Heart right ventricle (tissue), 16 donors: ENCODE results near the gene NEK6. TPM values are rescaled to one million over a fixed set of nuclear protein-coding genes. Genes with fewer than 3 reads are reported as not detected.

Experiments
- ATAC-seq, 8 donors: fragments of 200-7000 bp; cut with Tn5 transposase; one replicate each; pipeline ENCODE4 v1.9.1; 2020; ENCODE audit warnings: mild to moderate bottlenecking in 8 of 8, moderate library complexity in 8 of 8, moderate number of reproducible peaks in 1 of 8
- DNase-seq, 2 donors: peaks; one replicate each; pipeline ENCODE4 v3.0.0-alpha.2; 2020
- H3K27ac ChIP-seq, 10 donors: fragments of 200-600 bp; sonication (generic) in 2 of 10; one replicate each; pipeline versions ENCODE4 v1.5.0 to v1.8.0; 2020 to 2022; ENCODE audit warnings: mild to moderate bottlenecking in 3 of 10
- H3K27me3 ChIP-seq, 7 donors: fragments of 200-600 bp; one replicate each; pipeline ENCODE4 v1.8.0; 2021 to 2022; ENCODE audit warnings: mild to moderate bottlenecking in 2 of 7
- H3K36me3 ChIP-seq, 9 donors: fragments of 200-600 bp; sonication (generic) in 1 of 9; one replicate each; pipeline versions ENCODE4 v1.5.0 to v1.8.0; 2020 to 2022; ENCODE audit warnings: mild to moderate bottlenecking in 2 of 9
- H3K4me1 ChIP-seq, 9 donors: fragments of 200-600 bp; sonication (generic) in 1 of 9; one replicate each; pipeline versions ENCODE4 v1.5.0 to v1.8.0; 2020 to 2022; ENCODE audit warnings: mild to moderate bottlenecking in 4 of 9
- H3K4me3 ChIP-seq, 10 donors: fragments of 200-600 bp; sonication (generic) in 2 of 10; one replicate each; pipeline versions ENCODE4 v1.5.0 to v1.8.0; 2020 to 2022; ENCODE audit warnings: mild to moderate bottlenecking in 7 of 10, moderate library complexity in 2 of 10
- H3K9me3 ChIP-seq, 11 donors: fragments of 200-600 bp in 10 of 11; sonication (generic) in 2 of 11; one replicate each; pipeline versions ENCODE4 v1.5.0 to v1.8.0; 2013 to 2022; ENCODE audit warnings: mild to moderate bottlenecking in 2 of 11, control low read depth in 1 of 11, moderate library complexity in 1 of 11
- WGBS, 2 donors: extraction: QIAGEN DNeasy Blood & Tissue Kit; methylation state at CpG; one replicate each; pipeline ENCODE4 v1.1.7; 2013; ENCODE audit warnings: inconsistent platforms in 1 of 2; 5-methylcytosine and 5-hydroxymethylcytosine counted together
- intact Hi-C, 10 donors: fragments of 100-400 bp; cut with DNase I; formaldehyde crosslinking; loops; one replicate each; pipeline versions ENCODE4 v1.11.1 to v1.14.2; 2022
- polyA plus RNA-seq, 2 donors: library from polyadenylated mRNA; stranded (reverse); fragments of 200-250 nt; gene quantifications; one replicate each; pipeline ENCODE4 v1.2.3, GENCODE V29; 2013
- total RNA-seq, 10 donors: library from RNA; stranded (reverse); fragmentation: NEBNext Ultra II Directional in 3 of 10; extraction: Animal tissue kit (Norgen Biotek cat#: 25700) in 3 of 10; gene quantifications; one replicate each; pipeline versions ENCODE4 v1.2.1 to v1.2.4, GENCODE V29; 2021 to 2023
- TF ChIP-seq, protein P1 (sequence below), 9 donors: fragments of 200-600 bp; sonication (generic) in 2 of 9; IDR thresholded peaks; one replicate each; pipeline versions ENCODE4 v1.5.0 to v1.8.0; 2021 to 2022; ENCODE audit warnings: antibody characterized with exemption in 9 of 9, mild to moderate bottlenecking in 5 of 9, moderate library complexity in 1 of 9
- donor health status: Arrhythmogenic right ventricular cardiomyopathy.
- donor health status: ischemic (EF 13 %, LVEDD 7.1; RV severe dilation, severe dysfunction).
- donor health status: healthy with polysubstance abuse.
- donor health status: DM: no; HTN: yes; CAD: no.
- donor health status: DM: no; HTN: no; CAD: no.
- donor health status: ischemic (EF 25% LVEDD 6.9; RV normal size, moderate dysfunction).
- donor health status: ischemic (EF 25% LVEDD 5.7; RV mildly dilated, moderate dysfunction).
- donor health status: healthy.
- donor health status: DM: yes; HTN: yes; CAD: no.
- donor health status: Ischemic cardiomyopathy.
- donor health status: ischemic (EF 35%, LVEDD 5.7; RV mildly dilated, moderate dysfunction).
- donor health status: nonischemic (EF 11% LVEDD 7.7; RV severe dilation, severe dysfunction).
- donor health status: DM: yes; HTN: yes; CAD: no.
- donor health status: PGD.
- donor health status: ischemic (EF 29% LVEDD 5.4; RV normal size, mild dysfunction).
- donor health status: nonischemic (EF 23%, LVEDD 6.1; RV moderate dilation, normal function).

The NEK6 gene
- total and polyA plus RNA-seq, 12 donors = 1.9 to 22.4 (median 7.5) TPM

DNA sequence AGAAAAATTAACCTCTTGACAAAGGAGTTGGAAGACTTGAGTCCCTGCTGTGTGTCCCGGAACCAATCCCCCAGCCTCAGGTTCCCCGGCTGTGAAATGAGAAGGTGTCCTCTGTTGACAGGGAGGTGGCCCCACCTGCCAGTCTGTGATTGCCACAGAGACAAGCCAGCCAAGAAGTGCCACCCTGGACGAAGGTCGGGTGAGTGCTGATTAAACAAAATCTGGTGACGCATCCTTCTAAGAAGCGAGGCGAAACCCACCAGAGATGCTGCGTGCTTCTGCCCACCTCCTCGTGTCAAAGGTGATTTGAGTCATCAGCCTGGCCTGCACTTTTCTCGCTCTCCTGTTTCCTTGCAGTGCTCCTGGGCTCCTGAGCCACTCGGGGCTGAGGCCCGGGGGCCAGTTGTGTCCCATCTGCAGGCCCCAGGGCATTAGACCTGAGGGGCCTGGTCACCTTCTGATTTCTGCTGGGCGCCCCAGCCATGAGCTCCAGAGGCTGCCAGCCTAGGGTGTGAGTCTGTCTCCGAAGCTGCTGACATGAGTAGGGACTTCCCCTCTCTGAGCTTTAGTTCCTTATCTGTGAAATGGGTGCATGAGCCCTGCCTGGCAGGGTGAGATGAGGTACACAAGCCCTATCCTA lies 28.7 kb downstream of the NEK6 start:
- TF ChIP-seq, protein P1, sequence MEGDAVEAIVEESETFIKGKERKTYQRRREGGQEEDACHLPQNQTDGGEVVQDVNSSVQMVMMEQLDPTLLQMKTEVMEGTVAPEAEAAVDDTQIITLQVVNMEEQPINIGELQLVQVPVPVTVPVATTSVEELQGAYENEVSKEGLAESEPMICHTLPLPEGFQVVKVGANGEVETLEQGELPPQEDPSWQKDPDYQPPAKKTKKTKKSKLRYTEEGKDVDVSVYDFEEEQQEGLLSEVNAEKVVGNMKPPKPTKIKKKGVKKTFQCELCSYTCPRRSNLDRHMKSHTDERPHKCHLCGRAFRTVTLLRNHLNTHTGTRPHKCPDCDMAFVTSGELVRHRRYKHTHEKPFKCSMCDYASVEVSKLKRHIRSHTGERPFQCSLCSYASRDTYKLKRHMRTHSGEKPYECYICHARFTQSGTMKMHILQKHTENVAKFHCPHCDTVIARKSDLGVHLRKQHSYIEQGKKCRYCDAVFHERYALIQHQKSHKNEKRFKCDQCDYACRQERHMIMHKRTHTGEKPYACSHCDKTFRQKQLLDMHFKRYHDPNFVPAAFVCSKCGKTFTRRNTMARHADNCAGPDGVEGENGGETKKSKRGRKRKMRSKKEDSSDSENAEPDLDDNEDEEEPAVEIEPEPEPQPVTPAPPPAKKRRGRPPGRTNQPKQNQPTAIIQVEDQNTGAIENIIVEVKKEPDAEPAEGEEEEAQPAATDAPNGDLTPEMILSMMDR (IDR thresholded peaks at IDR 0.05) = no peak

GRCh38 chr9:124290053-124290591 lies 32.4 kb downstream of the NEK6 start:
- H3K27ac ChIP-seq = peak overlapping the region in 2 of 10 donors; percentile 21 to 26
- H3K9me3 ChIP-seq = no peaks in the 10 kb centered on the region
- H3K27me3 ChIP-seq = no peaks in the 10 kb centered on the region
- H3K36me3 ChIP-seq = peaks cover 0 to 44% (median 0%) of the 10 kb centered on the region in 9 donors
- no peak overlapping the region for H3K4me3 ChIP-seq
- ATAC-seq = no peak
- intact Hi-C loops = loop anchor here in 1 of 10 donors (10.0 kb wide), 1 partner anchor 155 kb away; no protein-coding TSS in a partner anchor
- no peak for DNase-seq
- H3K4me1 ChIP-seq = peaks cover 16 to 91% (median 68%) of the 10 kb centered on the region in 9 donors
- 82% methylated on average over 21 of the region's 21 CpGs for WGBS, 2 donors
- TF ChIP-seq, protein P1 (IDR thresholded peaks at IDR 0.05) = no peak

More for the DNA sequence above, 28.7 kb downstream of the NEK6 start:
- intact Hi-C loops = no loop called here
- DNase-seq (no peak), ATAC-seq (no peak)
- H3K27ac ChIP-seq = peak overlapping the region in 8 of 10 donors; percentile 9 to 80 (median 56)
- peaks cover 24 to 94% (median 64%) of the 10 kb centered on the region in 9 donors for H3K4me1 ChIP-seq
- H3K27me3 ChIP-seq = no peaks in the 10 kb centered on the region
- WGBS, 2 donors = 83 to 92% methylated on average over 14 of the region's 14 CpGs
- no peaks in the 10 kb centered on the region for H3K9me3 ChIP-seq
- peak overlapping the region in 1 of 10 donors; percentile 12 for H3K4me3 ChIP-seq
- peaks cover 0 to 32% (median 0%) of the 10 kb centered on the region in 9 donors for H3K36me3 ChIP-seq

- no peaks in the 10 kb centered on the region for H3K9me3 ChIP-seq
- intact Hi-C loops = loop anchor here in 1 of 10 donors (10.0 kb wide), 1 partner anchor 156 kb away; no protein-coding TSS in a partner anchor
- H3K4me3 ChIP-seq = peak overlapping the region in 2 of 10 donors; percentile 6 to 32
- DNase-seq (no peak), ATAC-seq (no peak)
- H3K36me3 ChIP-seq = peaks cover 0 to 51% (median 0%) of the 10 kb centered on the region in 9 donors
- TF ChIP-seq, protein P1 (IDR thresholded peaks at IDR 0.05) = no peak
- WGBS, 2 donors = 66 to 67% methylated on average over 22 of the region's 22 CpGs
- H3K4me1 ChIP-seq = peaks cover 24 to 91% (median 68%) of the 10 kb centered on the region in 9 donors
- H3K27ac ChIP-seq = peak overlapping the region in 4 of 10 donors; percentile 19 to 37 (median 30)
- H3K27me3 ChIP-seq = no peaks in the 10 kb centered on the region
Measured at GRCh38 chr9:124290743-124291554, 33.2 kb downstream of the NEK6 start.
